ENCODE results near the gene PCNX3.

- TF ChIP-seq CTCF (IDR thresholded peaks at IDR 0.05) (no peak), POLR2A (IDR thresholded peaks at IDR 0.05) (no peak)
Observed at GRCh38 chr11:65572356-65573051, 43.1 kb upstream of the PCNX3 start, which contains the start of gene FAM89B.
